HepG2 (cell line): ENCODE measurements around the gene BMPR1B. TPM values are rescaled to one million over a fixed set of nuclear protein-coding genes. Genes with fewer than 3 reads are reported as not detected.

Experiments used
- ATAC-seq: fragments of 200-7000 bp; cut with Tn5 transposase; 3 replicates; pipeline ENCODE4 v1.9.1; 2020; ENCODE audit warnings: mild to moderate bottlenecking, moderate library complexity
- BruUV-seq: library from RNA; stranded (reverse); fragments of 400-500 nt; replicated peaks from 2 replicates; lab custom pipeline; 2021; lab: Mats Ljungman, UMichigan
- CTCF ChIA-PET: fragments of 300-600 bp; formaldehyde crosslinking; extraction: SDS; loops from one replicate; lab custom pipeline; 2021; ENCODE audit warnings: low total read pairs, inconsistent platforms, low intra/inter-chr PET ratio; lab: Yijun Ruan, JAX
- POLR2A ChIA-PET: fragments of 350-600 bp; sonication (Branson Sonifier 250); formaldehyde crosslinking; loops from one replicate; lab custom pipeline; 2020; ENCODE audit warnings: antibody characterized with exemption, inconsistent platforms; lab: Yijun Ruan, JAX
- DNase-seq: peaks from one replicate; pipeline ENCODE4 v3.0.0-alpha.2; 2015; ENCODE audit warnings: low spot score
- FAIRE-seq: peaks from 3 replicates; lab custom pipeline; 2011; peaks lifted over from hg19 to GRCh38; lab: Jason Lieb, UNC
- H2AFZ ChIP-seq: one replicate; pipeline ENCODE4 v1.6.1; 2011; ENCODE audit warnings: low read length, inconsistent platforms
- H3K27ac ChIP-seq: fragments of 300-600 bp; 3 replicates; pipeline ENCODE4 v1.8.0; 2011; ENCODE audit warnings: mixed run types, mild to moderate bottlenecking, mixed read lengths, low read length, inconsistent platforms; ENCODE audit not compliant: insufficient read depth; ENCODE audit errors: extremely low read length
- H3K27me3 ChIP-seq, 2 experiments: fragments of 200-600 bp in 1 of 2; 2 replicates in 1 of 2; 3 replicates in 1 of 2; pipeline versions ENCODE4 v1.6.0 to v1.8.0; 2011; ENCODE audit warnings: low read length in 2 of 2, mild to moderate bottlenecking in 2 of 2, moderate library complexity in 2 of 2, inconsistent platforms in 1 of 2; ENCODE audit not compliant: insufficient read depth in 2 of 2, control insufficient read depth in 1 of 2
- H3K36me3 ChIP-seq, 2 experiments: fragments of 200-600 bp in 1 of 2; replicated peaks in 1 of 2; 2 replicates in 1 of 2; 3 replicates in 1 of 2; pipeline versions ENCODE4 v1.5.1 to v1.8.0; 2011; ENCODE audit warnings: low read length in 2 of 2, inconsistent platforms in 1 of 2; ENCODE audit not compliant: insufficient read depth in 2 of 2, control insufficient read depth in 1 of 2
- H3K4me1 ChIP-seq: 2 replicates; pipeline ENCODE4 v1.5.1; 2012; ENCODE audit warnings: low read length, inconsistent platforms; ENCODE audit not compliant: insufficient read depth
- H3K4me2 ChIP-seq: 2 replicates; pipeline ENCODE4 v1.6.0; 2011; ENCODE audit warnings: low read depth, low read length, inconsistent platforms
- H3K4me3 ChIP-seq, 3 experiments: fragments of 200-600 bp in 1 of 3; sonication (generic), shearing (Covaris generic) in 1 of 3; replicated peaks in 1 of 3; 2 replicates each; pipeline ENCODE4 v1.5.1; 2011 to 2016; ENCODE audit warnings: low read length in 3 of 3, inconsistent platforms in 2 of 3, low read depth in 2 of 3, mild to moderate bottlenecking in 2 of 3, control low read depth in 1 of 3, mixed read lengths in 1 of 3; ENCODE audit not compliant: insufficient read depth in 1 of 3
- H3K79me2 ChIP-seq: one replicate; pipeline ENCODE4 v1.6.1; 2011; ENCODE audit warnings: low read length, inconsistent platforms; ENCODE audit not compliant: insufficient read depth
- H3K9ac ChIP-seq: 2 replicates; pipeline ENCODE4 v1.6.0; 2011; ENCODE audit warnings: mild to moderate bottlenecking, low read depth, low read length, inconsistent platforms; ENCODE audit not compliant: insufficient read depth
- H3K9me3 ChIP-seq: 2 replicates; pipeline ENCODE4 v1.5.1; 2012; ENCODE audit warnings: mild to moderate bottlenecking, low read length
- H4K20me1 ChIP-seq: 2 replicates; pipeline ENCODE4 v1.6.0; 2011; ENCODE audit warnings: inconsistent platforms, mild to moderate bottlenecking, low read length, moderate library complexity; ENCODE audit not compliant: insufficient read depth
- DNMT3B ChIP-seq: conservative IDR thresholded peaks from 2 replicates; pipeline ENCODE4 v1.6.1; 2016; ENCODE audit warnings: missing biosample characterization, control low read depth
- FOXC1 ChIP-seq: sonication (generic); formaldehyde crosslinking; IDR thresholded peaks from 2 replicates; pipeline ENCODE4 v1.8.0; 2022; ENCODE audit warnings: mild to moderate bottlenecking, missing genetic modification reagents, borderline replicate concordance
- FOXK1 ChIP-seq: sonication (generic); formaldehyde crosslinking; IDR thresholded peaks from 2 replicates; pipeline ENCODE4 v1.4.0; 2020; ENCODE audit warnings: low read depth, missing genetic modification reagents, borderline replicate concordance
- HOXA9 ChIP-seq: sonication (generic); formaldehyde crosslinking; IDR thresholded peaks from 2 replicates; pipeline ENCODE4 v1.8.1; 2022; ENCODE audit warnings: missing genetic modification reagents, mild to moderate bottlenecking, moderate library complexity, borderline replicate concordance
- LRRFIP1 ChIP-seq: sonication (generic); formaldehyde crosslinking; conservative IDR thresholded peaks from 2 replicates; pipeline ENCODE4 v1.4.0; 2020; ENCODE audit warnings: missing genetic modification reagents
- MYC ChIP-seq: sonication (generic); formaldehyde crosslinking; IDR thresholded peaks from 2 replicates; pipeline ENCODE4 v1.9.0; 2021; ENCODE audit warnings: missing genetic modification reagents, borderline replicate concordance
- NFYB ChIP-seq: sonication (generic); formaldehyde crosslinking; IDR thresholded peaks from 2 replicates; pipeline ENCODE4 v1.4.0; 2020; ENCODE audit warnings: missing genetic modification reagents
- SAFB2 ChIP-seq: sonication (generic); formaldehyde crosslinking; IDR thresholded peaks from 2 replicates; pipeline ENCODE4 v1.5.1; 2020; ENCODE audit warnings: missing genetic modification reagents, low read depth, mild to moderate bottlenecking, borderline replicate concordance
- U2AF2 ChIP-seq: fragments of 200-400 bp; formaldehyde crosslinking; IDR thresholded peaks from 2 replicates; pipeline ENCODE4 v1.6.1; 2017; ENCODE audit warnings: low read depth, mild to moderate bottlenecking, low read length
- ZBTB34 ChIP-seq: sonication (generic); formaldehyde crosslinking; IDR thresholded peaks from 2 replicates; pipeline ENCODE4 v1.8.0; 2022; ENCODE audit warnings: mild to moderate bottlenecking, missing genetic modification reagents
- ZFP62 ChIP-seq: sonication (generic); formaldehyde crosslinking; IDR thresholded peaks from 2 replicates; pipeline ENCODE4 v1.4.0; 2020; ENCODE audit warnings: missing genetic modification reagents
- ZNF891 ChIP-seq: sonication (generic); formaldehyde crosslinking; IDR thresholded peaks from 2 replicates; pipeline ENCODE4 v1.5.0; 2020; ENCODE audit warnings: mild to moderate bottlenecking, missing genetic modification reagents
- WGBS: methylation state at CpG from one replicate; pipeline ENCODE4 v1.1.6; 2017; ENCODE audit warnings: low lambda C conversion rate; 5-methylcytosine and 5-hydroxymethylcytosine counted together
- in situ Hi-C: cut with HindIII; loops from 2 replicates; pipeline ENCODE4 v1.10.0; 2017; ENCODE audit warnings: low pct_unique_long_range_greater_than_20kb; ENCODE audit not compliant: extremely low pct_ligation_motif_present
- intact Hi-C: fragments of 100-400 bp; cut with micrococcal nuclease; formaldehyde crosslinking; loops from one replicate; pipeline ENCODE4 v1.10.0; 2022; ENCODE audit not compliant: unreplicated experiment
- polyA plus RNA-seq, 8 experiments: library from polyadenylated mRNA; depleted of rRNA in 3 of 8; stranded (reverse) in 7 of 8; unstranded in 1 of 8; fragments of >200 nt; fragmentation: Illumina TruSeq in 4 of 8; extraction: Trizol in 4 of 8; gene quantifications; 2 replicates each; pipeline versions ENCODE4 v1.2.1 to v1.2.3, GENCODE V29; 2011 to 2016; ENCODE audit warnings: low read depth in 4 of 8, missing spikeins in 1 of 8, mixed read lengths in 1 of 8; ENCODE audit not compliant: insufficient read depth in 1 of 8
- total RNA-seq, 5 experiments: library from RNA; depleted of rRNA; stranded (reverse); fragments of >200 nt; fragmentation: Illumina TruSeq; extraction: Trizol; gene quantifications; 2 replicates each; pipeline ENCODE4 v1.2.3, GENCODE V29; 2016; ENCODE audit warnings: low read depth in 1 of 5
- TF ChIP-seq, protein P1 (sequence below): sonication (generic); formaldehyde crosslinking; IDR thresholded peaks from 2 replicates; pipeline ENCODE4 v1.5.0; 2020; ENCODE audit warnings: missing genetic modification reagents
- TF ChIP-seq, protein P2 (sequence below): IDR thresholded peaks from 2 replicates; pipeline ENCODE4 v1.6.1; 2016

Gene BMPR1B
- total and polyA plus RNA-seq, 2 of the 13 experiments (the other 11 are each of a cell fraction or from before 2014, with no cell fraction given) = 0.07 TPM; not detected in 1

DNA sequence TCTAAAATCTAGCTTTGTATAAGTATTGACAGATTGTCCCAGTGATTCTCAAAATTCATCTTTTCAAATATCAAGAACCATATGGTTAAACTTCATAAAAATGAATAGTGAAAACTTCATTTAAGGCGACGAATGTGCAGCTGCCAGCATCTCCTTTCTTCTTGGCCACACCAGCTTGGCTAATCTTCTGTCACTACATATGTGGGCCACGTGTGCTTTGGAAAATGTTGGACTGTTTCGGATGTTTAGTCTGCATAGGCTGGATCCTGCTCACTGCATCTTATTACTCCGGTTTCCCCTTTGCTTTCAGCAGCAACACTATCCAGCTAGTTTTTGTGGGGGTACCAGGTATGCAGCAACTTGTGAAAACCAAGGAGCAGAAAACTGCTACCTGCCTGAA is 221.9 kb downstream of the BMPR1B start (continued):
- TF ChIP-seq, protein P1, sequence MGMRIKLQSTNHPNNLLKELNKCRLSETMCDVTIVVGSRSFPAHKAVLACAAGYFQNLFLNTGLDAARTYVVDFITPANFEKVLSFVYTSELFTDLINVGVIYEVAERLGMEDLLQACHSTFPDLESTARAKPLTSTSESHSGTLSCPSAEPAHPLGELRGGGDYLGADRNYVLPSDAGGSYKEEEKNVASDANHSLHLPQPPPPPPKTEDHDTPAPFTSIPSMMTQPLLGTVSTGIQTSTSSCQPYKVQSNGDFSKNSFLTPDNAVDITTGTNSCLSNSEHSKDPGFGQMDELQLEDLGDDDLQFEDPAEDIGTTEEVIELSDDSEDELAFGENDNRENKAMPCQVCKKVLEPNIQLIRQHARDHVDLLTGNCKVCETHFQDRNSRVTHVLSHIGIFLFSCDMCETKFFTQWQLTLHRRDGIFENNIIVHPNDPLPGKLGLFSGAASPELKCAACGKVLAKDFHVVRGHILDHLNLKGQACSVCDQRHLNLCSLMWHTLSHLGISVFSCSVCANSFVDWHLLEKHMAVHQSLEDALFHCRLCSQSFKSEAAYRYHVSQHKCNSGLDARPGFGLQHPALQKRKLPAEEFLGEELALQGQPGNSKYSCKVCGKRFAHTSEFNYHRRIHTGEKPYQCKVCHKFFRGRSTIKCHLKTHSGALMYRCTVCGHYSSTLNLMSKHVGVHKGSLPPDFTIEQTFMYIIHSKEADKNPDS (CRISPR knock-in tag) = no peak
- TF ChIP-seq SAFB2 (no peak), LRRFIP1 (no peak), NFYB (CRISPR knock-in tag) (no peak), MYC (CRISPR knock-in tag) (no peak), U2AF2 (no peak)

- no peaks in the 10 kb centered on the region for H3K79me2 ChIP-seq
- intact Hi-C loops (no loop called here), in situ Hi-C loops (no loop called here)
- H3K4me2 ChIP-seq = no peak overlapping the region
- H3K9ac ChIP-seq = no peak overlapping the region
- H2AFZ ChIP-seq = no peak overlapping the region
- H3K27ac ChIP-seq = no peak overlapping the region
- no TSS peak for BruUV-seq
- POLR2A ChIA-PET = no interaction called here
- WGBS = 2% methylated on average over 10 of the region's 10 CpGs
- no peaks in the 10 kb centered on the region for H3K4me1 ChIP-seq
- DNase-seq = no peak
- H3K36me3 ChIP-seq = no peaks in the 10 kb centered on the region
- H4K20me1 ChIP-seq = no peaks in the 10 kb centered on the region
- H3K4me3 ChIP-seq = no peak overlapping the region
- no peak for FAIRE-seq
- ATAC-seq = peak; percentile 58
- no peaks in the 10 kb centered on the region; a peak in 1 of 5 replicates for H3K27me3 ChIP-seq
- no peaks in the 10 kb centered on the region for H3K9me3 ChIP-seq
- CTCF ChIA-PET = no interaction called here
- TF ChIP-seq FOXC1 (CRISPR knock-in tag) = no peak
- no peak for TF ChIP-seq HOXA9
- no peak for TF ChIP-seq DNMT3B (CRISPR knock-in tag)
- TF ChIP-seq, protein P2, sequence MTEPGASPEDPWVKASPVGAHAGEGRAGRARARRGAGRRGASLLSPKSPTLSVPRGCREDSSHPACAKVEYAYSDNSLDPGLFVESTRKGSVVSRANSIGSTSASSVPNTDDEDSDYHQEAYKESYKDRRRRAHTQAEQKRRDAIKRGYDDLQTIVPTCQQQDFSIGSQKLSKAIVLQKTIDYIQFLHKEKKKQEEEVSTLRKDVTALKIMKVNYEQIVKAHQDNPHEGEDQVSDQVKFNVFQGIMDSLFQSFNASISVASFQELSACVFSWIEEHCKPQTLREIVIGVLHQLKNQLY (CRISPR knock-in tag) = no peak
- TF ChIP-seq FOXK1 (CRISPR knock-in tag) = no peak
- no peak for TF ChIP-seq ZNF891
- no peak for TF ChIP-seq ZBTB34 (CRISPR knock-in tag)
- no peak for TF ChIP-seq ZFP62
These were observed 238.1 kb downstream of the BMPR1B start for GRCh38 chr4:94995684-94996394.
